Central memory CD8-positive, alpha-beta T cell (primary cell): ENCODE data around the gene SNORC.

ENCODE experiments used
- ATAC-seq: fragments of 150-1000 bp; cut with Tn5 transposase; replicated peaks from 2 replicates; pipeline ENCODE4 v1.10.0; 2022; ENCODE audit warnings: mild to moderate bottlenecking, moderate FRiP score, moderate number of reproducible peaks; ENCODE audit not compliant: poor library complexity, severe bottlenecking; ENCODE audit errors: extremely low read depth
- DNase-seq, 2 donors: peaks; one replicate each; pipeline ENCODE4 v3.0.0; 2021; ENCODE audit warnings: low spot score in 2 of 2
- H3K27ac Mint-ChIP-seq: one replicate; pipeline ENCODE4 v1.8.0; 2022; ENCODE audit warnings: low read depth, mild to moderate bottlenecking, moderate library complexity, mixed read lengths
- H3K27me3 Mint-ChIP-seq: one replicate; pipeline ENCODE4 v1.8.0; 2022; ENCODE audit warnings: mixed read lengths
- H3K36me3 Mint-ChIP-seq: one replicate; pipeline ENCODE4 v1.8.0; 2022; ENCODE audit warnings: mild to moderate bottlenecking, moderate library complexity, mixed read lengths; ENCODE audit not compliant: insufficient read depth
- H3K4me1 Mint-ChIP-seq: one replicate; pipeline ENCODE4 v1.8.0; 2022; ENCODE audit warnings: mixed read lengths
- H3K4me3 Mint-ChIP-seq: one replicate; pipeline ENCODE4 v1.8.0; 2022; ENCODE audit warnings: mild to moderate bottlenecking, moderate library complexity, mixed read lengths
- H3K9me3 Mint-ChIP-seq: one replicate; pipeline ENCODE4 v1.8.0; 2022; ENCODE audit warnings: mixed read lengths

Gene SNORC

DNA sequence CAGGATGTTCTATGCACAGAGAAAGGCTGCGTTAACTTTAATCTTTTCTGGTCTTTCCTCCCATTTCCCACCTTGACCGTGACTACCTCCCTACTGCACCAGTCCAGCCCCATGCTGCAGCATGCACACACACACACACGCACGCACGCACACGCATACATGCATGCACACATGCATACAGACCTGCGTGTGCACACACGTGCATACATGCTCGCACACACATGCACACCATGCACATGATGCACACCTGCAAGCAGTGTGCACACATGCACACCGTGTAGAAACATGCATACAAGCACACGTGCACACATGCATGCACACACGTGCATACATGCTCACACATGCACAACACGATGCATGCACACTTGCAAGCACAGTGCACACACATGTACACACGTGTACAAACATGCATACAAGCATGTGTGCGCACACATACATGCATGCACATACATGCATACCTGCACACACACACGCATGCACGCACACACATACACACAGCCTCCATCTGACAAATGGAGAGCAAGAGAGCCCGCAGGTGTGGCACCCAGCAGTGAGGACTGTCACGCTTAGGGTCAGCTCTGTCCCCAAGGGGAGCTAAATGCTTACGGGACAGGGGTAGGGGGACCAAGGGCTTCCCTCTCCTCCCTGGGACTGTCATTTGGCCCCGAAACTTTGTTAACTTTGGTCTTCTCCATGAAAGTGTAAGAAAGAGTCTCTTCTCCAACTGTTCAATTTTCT, 18.2 kb downstream of the SNORC start:
- Mint-ChIP-seq H3K4me1 (no peaks in the 10 kb centered on the region), H3K9me3 (no peaks in the 10 kb centered on the region), H3K4me3 (no peak overlapping the region), H3K27ac (no peak overlapping the region), H3K27me3 (peaks cover 34% of the 10 kb centered on the region), H3K36me3 (no peaks in the 10 kb centered on the region)
- ATAC-seq, result no peak
- DNase-seq, result no peak

DNA sequence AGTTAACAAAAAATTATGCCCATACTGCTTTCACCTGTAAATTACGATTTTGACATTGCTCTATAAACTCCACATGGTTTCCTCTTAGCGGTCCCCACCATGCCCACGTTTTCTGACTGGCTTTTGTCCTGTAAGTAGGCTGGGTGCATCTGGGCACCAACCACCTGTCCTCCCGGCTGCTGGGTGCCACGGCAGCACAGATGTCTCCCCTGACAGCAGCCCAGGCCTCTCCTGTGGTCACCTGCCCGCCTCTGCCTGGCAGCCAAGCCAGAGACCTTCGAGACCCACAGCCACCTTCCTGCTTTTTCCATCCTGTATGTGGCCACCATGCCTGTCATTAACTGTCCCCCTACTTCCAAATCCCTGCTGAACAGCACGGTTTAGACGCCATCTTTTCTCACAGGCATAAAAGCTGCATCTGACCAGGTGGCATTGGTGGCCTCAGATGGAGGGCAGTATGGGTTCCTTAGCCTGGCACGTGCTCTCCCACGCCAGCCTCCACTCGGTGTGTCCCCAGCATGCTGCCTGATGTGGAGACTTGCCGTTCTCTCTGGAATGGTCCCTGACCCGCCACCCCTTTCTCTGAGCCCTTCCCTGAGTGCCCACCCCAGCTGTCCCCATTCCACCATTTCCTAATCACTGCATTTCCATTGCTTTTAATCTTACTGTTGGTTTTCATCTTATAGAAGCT, 18.9 kb downstream of the SNORC start:
- Mint-ChIP-seq H3K9me3 (no peaks in the 10 kb centered on the region), H3K36me3 (no peaks in the 10 kb centered on the region), H3K4me3 (no peak overlapping the region), H3K27me3 (peaks cover 35% of the 10 kb centered on the region), H3K4me1 (no peaks in the 10 kb centered on the region), H3K27ac (no peak overlapping the region)
- ATAC-seq (no peak), DNase-seq (no peak)

DNA sequence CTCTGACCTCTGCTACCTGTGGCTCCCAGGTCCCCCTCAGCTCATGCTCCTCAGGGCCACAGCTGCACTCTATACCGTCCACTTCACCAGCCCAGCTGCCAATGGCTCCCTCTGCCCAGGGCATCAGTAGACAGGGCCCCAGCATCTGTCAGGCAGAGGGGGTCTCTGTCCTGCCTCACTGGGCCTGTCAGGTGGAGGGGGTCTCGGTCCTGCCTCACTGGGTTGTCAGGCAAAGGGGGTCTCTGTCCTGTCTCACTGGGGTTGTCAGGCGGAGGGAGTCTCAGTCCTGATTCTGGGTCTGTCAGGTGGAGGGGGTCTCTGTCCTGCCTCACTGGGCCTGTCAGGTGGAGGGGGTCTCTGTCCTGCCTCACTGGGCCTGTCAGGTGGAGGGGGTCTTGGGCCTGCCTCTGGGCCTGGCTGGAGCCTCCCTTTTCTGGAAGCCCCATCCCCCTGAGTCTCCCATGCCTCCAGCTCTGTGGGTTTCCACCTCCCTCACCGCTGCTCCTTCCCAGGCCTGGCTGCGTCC, 19.9 kb downstream of the SNORC start:
- H3K27me3 Mint-ChIP-seq, result peaks cover 35% of the 10 kb centered on the region
- ATAC-seq (no peak), DNase-seq (no peak)
- no peak overlapping the region for H3K27ac Mint-ChIP-seq
- no peaks in the 10 kb centered on the region for H3K4me1 Mint-ChIP-seq
- no peaks in the 10 kb centered on the region for H3K36me3 Mint-ChIP-seq
- H3K4me3 Mint-ChIP-seq, result no peak overlapping the region
- H3K9me3 Mint-ChIP-seq, result no peaks in the 10 kb centered on the region

DNA sequence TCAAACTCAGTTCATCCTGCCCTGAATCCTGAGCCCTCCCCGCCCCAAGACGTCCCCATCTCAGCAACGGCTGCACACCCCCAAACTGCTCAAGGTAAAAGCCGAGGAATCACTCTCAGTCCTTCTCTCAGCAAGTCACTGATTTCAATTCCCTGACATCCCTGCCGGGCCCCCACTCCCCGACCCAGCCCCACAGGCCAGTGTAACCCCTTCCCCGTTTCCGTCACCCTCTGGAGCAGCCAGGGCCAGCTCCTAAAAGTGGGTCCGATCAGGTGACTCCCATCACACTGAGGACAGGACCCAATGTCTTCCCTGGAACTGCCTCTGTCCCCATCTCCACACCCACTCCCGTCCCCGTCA, 20.5 kb downstream of the SNORC start:
- Mint-ChIP-seq H3K27me3 (peaks cover 35% of the 10 kb centered on the region), H3K4me3 (no peak overlapping the region), H3K27ac (no peak overlapping the region), H3K9me3 (no peaks in the 10 kb centered on the region), H3K4me1 (no peaks in the 10 kb centered on the region), H3K36me3 (no peaks in the 10 kb centered on the region)
- ATAC-seq, result no peak
- DNase-seq, result no peak

DNA sequence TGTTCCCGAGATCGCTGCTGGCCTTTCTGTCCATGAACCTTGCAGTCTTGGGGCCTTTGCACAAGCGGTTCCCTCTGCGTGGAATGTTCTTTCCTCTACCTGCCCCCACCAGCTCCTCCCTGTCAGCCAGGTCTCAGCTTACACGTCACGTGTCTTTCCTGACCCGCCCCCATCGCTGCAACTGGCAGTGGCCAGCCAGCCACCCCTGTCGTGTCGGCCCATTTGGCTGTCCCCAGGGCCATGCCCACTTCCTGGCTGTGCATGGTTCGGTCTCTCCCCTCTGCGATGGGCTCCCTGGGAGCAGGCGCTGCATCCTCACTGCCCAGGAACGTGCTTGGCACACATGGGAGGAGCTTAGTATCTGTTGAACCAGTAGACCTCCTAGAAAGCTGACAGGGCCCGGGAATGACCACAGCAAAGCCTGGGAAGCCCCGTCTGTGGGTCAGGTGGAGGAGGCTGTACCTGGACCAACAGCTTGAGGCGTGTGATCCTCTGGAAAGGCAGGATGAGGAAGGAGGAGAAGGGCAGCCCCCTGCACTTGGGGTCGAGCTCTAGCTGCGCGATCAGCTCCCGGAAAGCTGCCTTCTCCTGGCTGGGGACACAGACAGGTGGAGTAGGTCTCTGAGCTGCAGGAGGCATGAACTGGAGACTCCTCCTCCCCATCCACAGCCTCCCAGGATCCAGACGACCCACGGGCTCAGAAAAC, 21.0 kb downstream of the SNORC start:
- DNase-seq, result no peak
- Mint-ChIP-seq H3K36me3 (no peaks in the 10 kb centered on the region), H3K27me3 (peaks cover 35% of the 10 kb centered on the region), H3K9me3 (no peaks in the 10 kb centered on the region), H3K4me3 (no peak overlapping the region), H3K4me1 (no peaks in the 10 kb centered on the region), H3K27ac (no peak overlapping the region)
- no peak for ATAC-seq

DNA sequence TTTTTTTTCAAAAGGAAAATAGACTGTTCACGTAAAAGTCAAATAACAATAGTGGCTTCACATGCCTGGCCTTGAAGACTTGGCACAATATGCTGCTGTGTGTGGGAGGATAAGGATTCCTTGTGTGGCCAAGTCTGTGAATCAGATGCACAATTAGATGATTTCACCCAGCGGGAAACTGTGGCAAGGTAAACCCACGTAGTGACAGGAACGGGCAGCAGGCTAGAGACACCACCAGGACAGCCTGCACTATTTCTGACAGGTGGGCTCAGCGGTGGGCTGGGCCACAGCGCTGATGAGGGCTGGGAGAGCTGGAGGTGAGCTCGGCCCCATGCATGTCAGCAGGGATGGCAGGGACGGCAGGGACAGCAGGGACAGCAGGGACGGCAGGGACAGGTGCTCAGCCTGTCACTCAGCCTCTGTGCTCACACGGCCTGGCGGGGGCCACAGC, 21.6 kb downstream of the SNORC start:
- Mint-ChIP-seq H3K4me1 (no peaks in the 10 kb centered on the region), H3K27ac (no peak overlapping the region), H3K4me3 (no peak overlapping the region), H3K36me3 (no peaks in the 10 kb centered on the region), H3K9me3 (no peaks in the 10 kb centered on the region), H3K27me3 (peaks cover 35% of the 10 kb centered on the region)
- DNase-seq (no peak), ATAC-seq (no peak)

DNA sequence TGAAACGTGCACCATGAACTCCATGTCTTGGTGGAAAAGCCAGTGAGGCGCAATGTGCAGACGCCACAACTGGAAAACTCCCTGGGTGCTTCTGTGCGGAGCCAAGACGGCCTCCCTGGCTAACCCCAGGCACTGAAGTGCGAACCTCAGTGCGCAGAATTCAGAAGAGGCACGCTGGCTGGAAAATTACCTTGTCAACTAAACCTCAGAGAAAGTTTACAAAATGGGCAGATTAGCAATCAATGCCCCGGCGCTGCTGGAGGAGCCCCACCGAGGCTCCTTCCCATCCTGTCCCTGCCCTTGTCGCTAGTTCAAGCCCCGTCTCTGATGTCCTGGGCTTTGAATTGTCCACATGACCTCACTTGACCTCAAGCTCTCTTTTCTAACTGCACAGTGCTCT, 22.2 kb downstream of the SNORC start:
- Mint-ChIP-seq H3K9me3 (no peaks in the 10 kb centered on the region), H3K4me3 (no peak overlapping the region), H3K27me3 (peaks cover 35% of the 10 kb centered on the region), H3K27ac (no peak overlapping the region), H3K36me3 (no peaks in the 10 kb centered on the region), H3K4me1 (no peaks in the 10 kb centered on the region)
- DNase-seq (no peak), ATAC-seq (no peak)

DNA sequence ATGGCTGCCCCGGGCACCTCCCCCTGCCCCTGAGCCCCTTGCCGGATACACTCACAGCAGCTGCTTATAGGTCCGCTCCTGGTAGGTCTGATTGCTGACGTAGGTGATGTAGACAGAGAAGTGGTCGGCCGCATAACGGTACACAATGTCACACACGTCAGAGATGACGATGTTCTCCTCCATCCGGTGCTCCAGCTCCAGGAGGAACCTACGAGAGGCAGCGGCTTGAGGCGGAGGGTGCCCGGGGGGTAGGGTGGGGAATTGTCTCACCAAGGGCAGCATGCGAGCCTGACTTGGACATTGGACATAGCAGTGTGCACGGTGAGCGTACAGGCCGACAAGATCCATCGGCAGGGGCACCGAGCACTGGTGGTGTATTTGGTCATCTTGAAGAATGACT, 22.8 kb downstream of the SNORC start:
- no peak for ATAC-seq
- H3K27ac Mint-ChIP-seq, result no peak overlapping the region
- no peak overlapping the region for H3K4me3 Mint-ChIP-seq
- no peak for DNase-seq
- H3K4me1 Mint-ChIP-seq, result no peaks in the 10 kb centered on the region
- H3K36me3 Mint-ChIP-seq, result no peaks in the 10 kb centered on the region
- H3K27me3 Mint-ChIP-seq, result peaks cover 35% of the 10 kb centered on the region
- no peaks in the 10 kb centered on the region for H3K9me3 Mint-ChIP-seq

DNA sequence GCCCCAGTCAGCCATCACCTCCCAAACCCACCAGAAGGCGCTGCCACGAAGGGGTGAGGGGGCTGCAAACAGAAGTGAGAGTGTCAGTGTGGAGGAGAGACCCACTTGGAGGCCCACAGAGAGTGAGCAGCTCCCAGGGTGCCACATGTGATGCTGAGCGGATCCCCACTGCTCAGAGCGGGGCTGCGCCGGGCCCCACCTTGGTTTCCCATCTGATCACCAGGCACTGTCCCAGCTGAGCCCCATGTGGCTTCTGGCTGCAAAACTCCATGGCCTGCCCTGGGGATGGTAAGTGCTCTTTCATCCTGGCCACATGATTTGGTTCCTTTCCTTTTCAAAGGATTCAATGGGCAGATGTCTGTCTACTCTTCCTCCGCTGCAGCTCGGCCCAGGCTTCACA, 23.8 kb downstream of the SNORC start:
- no peak for ATAC-seq
- Mint-ChIP-seq H3K4me1 (no peaks in the 10 kb centered on the region), H3K27ac (no peak overlapping the region), H3K36me3 (no peaks in the 10 kb centered on the region), H3K27me3 (peaks cover 35% of the 10 kb centered on the region), H3K9me3 (no peaks in the 10 kb centered on the region), H3K4me3 (no peak overlapping the region)
- DNase-seq, result no peak

DNA sequence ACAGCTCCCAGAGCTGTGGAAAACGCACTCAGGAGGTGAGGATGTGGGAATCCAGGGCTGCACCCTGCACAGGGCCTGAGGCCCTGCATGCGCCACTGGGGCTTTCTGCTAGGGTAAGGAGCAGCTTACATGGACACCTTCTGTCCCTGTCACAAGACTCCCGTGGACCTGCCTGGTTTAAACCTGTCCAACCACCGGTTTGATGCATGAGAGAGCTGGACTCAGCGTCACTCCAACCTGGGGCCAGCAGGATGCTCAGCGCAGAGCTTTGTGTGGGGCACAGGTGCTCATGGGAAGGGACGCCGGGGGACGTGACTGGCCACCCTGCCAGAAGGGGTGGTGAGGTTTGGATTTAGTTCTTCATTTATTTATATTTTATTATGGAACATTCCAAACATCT, 24.2 kb downstream of the SNORC start:
- H3K4me1 Mint-ChIP-seq, result no peaks in the 10 kb centered on the region
- H3K36me3 Mint-ChIP-seq, result no peaks in the 10 kb centered on the region
- H3K27ac Mint-ChIP-seq, result no peak overlapping the region

DNA sequence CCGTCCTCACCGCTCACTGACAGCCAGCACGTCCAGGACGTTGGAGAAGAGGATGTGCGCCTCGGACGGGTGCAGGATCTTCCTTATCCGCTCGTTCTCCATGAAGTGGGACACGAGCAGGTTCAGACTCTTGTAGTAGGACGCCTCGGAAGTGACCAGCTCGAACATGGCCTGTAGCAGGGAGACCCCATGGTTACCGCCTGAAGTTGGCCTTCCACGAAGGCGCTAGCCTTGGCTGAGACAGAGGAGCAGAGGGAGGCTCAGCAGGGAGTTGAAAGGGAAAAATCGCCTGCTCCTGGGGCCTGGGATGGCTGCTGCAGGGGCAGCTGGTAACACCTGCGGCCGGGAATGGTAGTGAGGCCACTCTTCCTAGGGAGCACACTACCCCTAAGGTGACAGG, 24.7 kb downstream of the SNORC start:
- no peak overlapping the region for H3K4me3 Mint-ChIP-seq
- H3K27me3 Mint-ChIP-seq, result peaks cover 35% of the 10 kb centered on the region
- no peaks in the 10 kb centered on the region for H3K4me1 Mint-ChIP-seq
- no peaks in the 10 kb centered on the region for H3K9me3 Mint-ChIP-seq
- H3K36me3 Mint-ChIP-seq, result no peaks in the 10 kb centered on the region
- DNase-seq (no peak), ATAC-seq (no peak)
- no peak overlapping the region for H3K27ac Mint-ChIP-seq

More for the DNA sequence above, 24.2 kb downstream of the SNORC start:
- no peaks in the 10 kb centered on the region for H3K9me3 Mint-ChIP-seq
- ATAC-seq (no peak), DNase-seq (no peak)
- H3K27me3 Mint-ChIP-seq, result peaks cover 35% of the 10 kb centered on the region
- no peak overlapping the region for H3K4me3 Mint-ChIP-seq

DNA sequence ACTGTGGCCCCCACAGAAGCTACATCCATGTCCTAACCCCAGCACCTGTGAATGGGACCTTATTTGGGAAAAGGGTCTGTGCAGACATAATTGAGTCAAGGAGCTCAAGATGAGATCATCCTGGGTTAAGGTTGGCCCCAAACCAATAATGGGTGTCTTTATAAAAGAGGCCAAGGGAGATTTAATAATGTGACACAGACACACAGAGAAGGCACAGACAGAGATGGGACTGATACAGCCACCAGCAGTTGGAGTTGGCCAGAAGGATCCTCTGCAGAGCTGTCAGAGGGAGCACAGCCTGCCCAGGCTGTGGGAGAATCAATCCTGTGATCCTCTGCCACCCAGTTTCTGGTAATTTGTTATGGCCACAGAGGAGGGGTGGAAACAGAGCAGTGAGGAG, 26.0 kb downstream of the SNORC start:
- Mint-ChIP-seq H3K27me3 (peaks cover 22% of the 10 kb centered on the region), H3K36me3 (no peaks in the 10 kb centered on the region), H3K4me3 (no peak overlapping the region), H3K9me3 (no peaks in the 10 kb centered on the region), H3K4me1 (no peaks in the 10 kb centered on the region), H3K27ac (no peak overlapping the region)
- ATAC-seq, result no peak
- DNase-seq, result no peak
